Measurements from ENCODE around the gene OGDHL.

OGDHL gene

GRCh38 chr10:49735848-49736563, 26.1 kb downstream of the OGDHL start:
- no peak for TF ChIP-seq CTCF (IDR thresholded peaks at IDR 0.05)

- no peak for TF ChIP-seq CTCF (IDR thresholded peaks at IDR 0.05)
Measured at GRCh38 chr10:49735161-49735560, 27.0 kb downstream of the OGDHL start.

GRCh38 chr10:49734676-49735075, 27.4 kb downstream of the OGDHL start:
- TF ChIP-seq CTCF (IDR thresholded peaks at IDR 0.05): no peak

GRCh38 chr10:49733866-49734265, 28.3 kb downstream of the OGDHL start:
- TF ChIP-seq CTCF (IDR thresholded peaks at IDR 0.05): no peak

- no peak for TF ChIP-seq CTCF (IDR thresholded peaks at IDR 0.05)
Measured at GRCh38 chr10:49726593-49726992, 35.5 kb downstream of the OGDHL start.

- TF ChIP-seq CTCF (IDR thresholded peaks at IDR 0.05): no peak
Measured at GRCh38 chr10:49713266-49713665, 48.9 kb downstream of the OGDHL start.

GRCh38 chr10:49711481-49711880, 50.6 kb downstream of the OGDHL start:
- no peak for TF ChIP-seq CTCF (IDR thresholded peaks at IDR 0.05)

GRCh38 chr10:49710966-49711365, 51.2 kb downstream of the OGDHL start:
- TF ChIP-seq CTCF (IDR thresholded peaks at IDR 0.05): no peak
